ENCODE measurements around the gene F9. TPM values are rescaled to one million over a fixed set of nuclear protein-coding genes. Genes with fewer than 3 reads are reported as not detected.

The F9 gene
- total RNA-seq (2021; ENCODE audit: unreplicated experiment) = 0.08 TPM
- not detected for polyA plus RNA-seq (2012; ENCODE audit: insufficient read length)
- not detected for Bru-seq, nascent RNA
- not detected for BruChase-seq, experiment 1, labeled RNA remaining after a 2-hour chase
- BruChase-seq, experiment 2, labeled RNA remaining after a 6-hour chase = not detected
- long read RNA-seq = 0 reads

GRCh38 chrX:139530550-139530949 is at the start of gene F9:
Gene F9, plus strand, starts transcription at chrX:139530739. Its CDS starts 26 bp downstream, at chrX:139530765.
- BruUV-seq (replicated peaks) = no TSS peak
- H3K27ac ChIP-seq (ENCODE audit: low read length) = no peak within 1 kb of the TSS
- no peaks in the 10 kb centered on the region for H3K27me3 ChIP-seq (ENCODE audit: control insufficient read depth, insufficient read depth, low read length)
- H3K9me3 ChIP-seq (ENCODE audit: control insufficient read depth, insufficient read depth, low read depth, low read length) = no peaks in the 10 kb centered on the region
- CTCF ChIA-PET = no interaction called here
- no peak for DNase-seq (ENCODE audit: low read depth, low spot score)
- no peak within 1 kb of the TSS for H3K4me3 ChIP-seq (ENCODE audit: low read depth in 2 of 2, low read length in 2 of 2)
- intact Hi-C loops (cut with micrococcal nuclease; ENCODE audit: unreplicated experiment) = no loop called here
- TF ChIP-seq TCF7L2 (IDR thresholded peaks at IDR 0.05; ENCODE audit: low read depth, low read length) (no peak), POLR2AphosphoS5 (IDR thresholded peaks at IDR 0.05; ENCODE audit: low read depth, low read length) (no peak), SIN3A (IDR thresholded peaks at IDR 0.05; ENCODE audit: borderline replicate concordance, insufficient read depth, low read depth, low read length) (no peak), CTCF (IDR thresholded peaks at IDR 0.05) (no peak), REST (IDR thresholded peaks at IDR 0.05; ENCODE audit: insufficient read depth in 1 of 2, low read depth in 2 of 2, low read length in 1 of 2) (no peak)
- no peak for ATAC-seq
- in situ Hi-C loops (cut with HindIII; ENCODE audit: low pct_unique_long_range_greater_than_20kb, low sequenced_read_pairs) = no loop called here
- H3K36me3 ChIP-seq (ENCODE audit: control insufficient read depth, insufficient read depth, low read length) = no peaks in the 10 kb centered on the region
- H3K4me1 ChIP-seq (ENCODE audit: control insufficient read depth, insufficient read depth, low read length) = no peaks in the 10 kb centered on the region
- POLR2A ChIA-PET = no interaction called here

- ATAC-seq (no peak), DNase-seq (ENCODE audit: low read depth, low spot score) (no peak)
- Histone ChIP-seq H3K4me1 (ENCODE audit: control insufficient read depth, insufficient read depth, low read length) (no peaks in the 10 kb centered on the region), H3K4me3 (ENCODE audit: low read depth in 2 of 2, low read length in 2 of 2) (no peak overlapping the region), H3K9me3 (ENCODE audit: control insufficient read depth, insufficient read depth, low read depth, low read length) (no peaks in the 10 kb centered on the region), H3K27me3 (ENCODE audit: control insufficient read depth, insufficient read depth, low read length) (no peaks in the 10 kb centered on the region), H3K36me3 (ENCODE audit: control insufficient read depth, insufficient read depth, low read length) (no peaks in the 10 kb centered on the region), H3K27ac (ENCODE audit: low read length) (no peak overlapping the region)
- no TSS peak for BruUV-seq (replicated peaks)
- intact Hi-C loops (cut with micrococcal nuclease; ENCODE audit: unreplicated experiment) = no loop called here
- in situ Hi-C loops (cut with HindIII; ENCODE audit: low pct_unique_long_range_greater_than_20kb, low sequenced_read_pairs) = no loop called here
- ChIA-PET POLR2A (no interaction called here), CTCF (no interaction called here)
- TF ChIP-seq SIN3A (IDR thresholded peaks at IDR 0.05; ENCODE audit: borderline replicate concordance, insufficient read depth, low read depth, low read length) = no peak
- TF ChIP-seq TCF7L2 (IDR thresholded peaks at IDR 0.05; ENCODE audit: low read depth, low read length) = no peak
- no peak for TF ChIP-seq POLR2AphosphoS5 (IDR thresholded peaks at IDR 0.05; ENCODE audit: low read depth, low read length)
- TF ChIP-seq REST (IDR thresholded peaks at IDR 0.05; ENCODE audit: insufficient read depth in 1 of 2, low read depth in 2 of 2, low read length in 1 of 2) = no peak
- no peak for TF ChIP-seq CTCF (IDR thresholded peaks at IDR 0.05)
Measured at GRCh38 chrX:139483699-139484098, 46.8 kb upstream of the F9 start.
